Measurements from ENCODE around the gene PTPRT.

Gene PTPRT

GRCh38 chr20:42350521-42350920 is 839.2 kb downstream of the PTPRT start:
- DNase-seq = no peak

GRCh38 chr20:42346189-42347170 is 843.2 kb downstream of the PTPRT start:
- no peak for DNase-seq

GRCh38 chr20:42341654-42342053 is 848.1 kb downstream of the PTPRT start:
- DNase-seq = no peak

- no peak for DNase-seq
Observed at GRCh38 chr20:42340368-42340767, 849.3 kb downstream of the PTPRT start.

DNA sequence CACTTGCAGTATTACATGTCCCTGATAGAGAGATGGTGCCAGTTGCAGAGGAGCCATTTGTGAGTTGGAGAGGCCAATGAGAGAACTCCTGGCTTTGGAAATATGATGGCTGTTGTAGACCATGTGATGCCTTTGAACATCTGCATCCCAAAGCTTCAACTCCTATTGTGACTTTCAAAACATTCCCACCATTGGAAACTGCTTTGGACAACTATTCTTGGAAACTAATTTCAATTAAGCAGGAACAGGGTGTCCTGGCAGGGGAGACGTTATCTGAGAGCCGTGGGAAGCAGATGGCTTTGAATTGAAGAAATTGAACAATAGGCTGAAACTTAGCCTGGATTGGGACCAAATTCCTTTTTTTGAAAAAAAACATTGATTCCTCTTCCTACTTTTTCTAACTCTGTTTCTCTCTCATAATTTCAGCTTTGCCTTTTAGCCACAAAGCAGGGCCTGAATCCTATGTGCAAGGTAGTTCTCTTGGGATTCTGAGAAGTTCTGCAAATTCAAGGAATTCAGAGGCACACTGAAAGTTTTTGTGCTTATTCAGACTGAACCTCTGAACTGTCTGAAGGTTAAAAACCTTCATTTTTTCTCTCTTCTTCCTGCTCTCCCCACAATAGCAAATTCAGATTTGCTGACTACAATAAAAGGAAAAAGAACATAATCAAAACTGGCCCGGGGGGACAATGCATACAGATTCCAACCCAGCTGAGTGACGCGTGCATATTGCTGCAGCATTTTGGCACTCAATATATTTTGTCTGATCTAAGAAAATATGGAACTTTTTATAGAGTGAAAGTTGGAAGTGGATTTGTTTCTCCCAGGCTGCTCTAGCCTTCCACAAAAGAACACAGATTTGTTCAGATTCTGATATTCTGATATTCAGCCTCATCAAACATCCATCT is 851.2 kb downstream of the PTPRT start:
- no peak for DNase-seq

DNA sequence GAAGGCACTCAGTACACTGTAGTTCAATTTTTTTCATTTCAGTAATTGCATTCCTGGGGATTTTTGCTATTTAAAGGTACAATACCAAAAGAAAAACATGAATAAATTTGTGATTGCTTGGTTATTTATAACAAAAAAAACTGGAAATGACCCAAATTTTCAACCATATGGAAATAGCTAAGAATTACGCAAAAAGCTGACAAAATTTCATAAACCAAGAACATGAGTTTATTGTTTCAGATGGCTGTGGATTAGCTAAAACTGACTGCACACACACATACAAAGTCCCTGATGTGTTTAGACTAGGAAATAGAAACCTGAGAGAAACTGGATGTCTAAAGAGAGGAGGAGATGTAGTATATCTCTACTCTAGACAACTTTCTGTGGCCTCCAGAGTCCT is 853.1 kb downstream of the PTPRT start:
- DNase-seq = no peak

DNA sequence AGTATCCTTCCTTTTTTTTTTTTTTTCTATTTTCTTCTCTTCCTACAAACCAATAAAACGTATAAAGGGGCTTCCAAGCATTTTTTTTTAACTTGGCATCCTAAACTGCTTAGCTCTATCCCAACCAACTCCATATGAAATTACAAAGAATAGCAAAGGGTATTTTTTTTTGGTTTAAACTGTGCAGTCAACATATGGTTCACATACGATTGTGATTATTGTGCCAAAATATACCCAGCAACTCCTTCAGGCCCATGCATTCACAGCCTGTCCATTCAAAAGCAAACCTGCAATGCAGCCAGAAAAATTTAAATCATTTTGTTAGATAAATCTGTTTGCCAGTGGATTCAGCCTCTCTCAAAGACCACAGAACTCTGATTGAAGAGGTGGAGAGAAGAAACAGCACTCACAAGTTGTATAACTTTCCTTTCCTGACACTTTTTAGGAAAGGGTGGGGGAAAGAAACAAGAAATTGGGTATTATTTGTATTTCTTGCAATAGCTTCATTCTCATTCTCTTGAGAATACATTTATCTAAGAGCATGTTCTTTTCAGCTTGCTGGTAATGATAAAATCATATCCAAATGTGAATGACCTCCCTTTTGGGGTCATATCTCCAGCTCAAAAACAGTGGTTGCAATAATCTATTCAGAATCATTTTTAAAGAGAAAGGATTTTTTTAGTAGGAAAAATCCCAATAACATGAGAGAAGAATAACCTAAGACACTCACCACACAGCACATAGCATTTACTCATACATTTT is 870.3 kb downstream of the PTPRT start:
- DNase-seq = no peak

DNA sequence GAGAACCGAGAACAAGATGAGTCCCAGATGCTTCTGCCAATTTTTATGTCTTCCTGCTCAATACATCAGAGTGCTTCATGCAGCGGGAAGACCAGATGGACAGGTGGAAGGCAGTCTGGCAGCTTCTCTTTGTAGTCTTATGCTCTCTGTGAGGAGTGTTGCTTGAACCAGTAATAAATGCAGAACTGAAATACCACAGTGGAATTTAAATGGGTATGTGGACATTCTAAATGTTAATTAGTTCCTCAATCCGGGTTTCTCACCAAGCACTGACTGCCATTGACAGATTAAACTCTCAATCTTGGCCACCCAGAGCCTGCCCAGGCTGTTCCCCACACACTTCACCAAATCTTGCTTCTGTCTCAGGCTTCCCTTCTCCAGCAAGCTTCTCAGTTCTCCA is 876.0 kb downstream of the PTPRT start:
- no peak for DNase-seq

DNA sequence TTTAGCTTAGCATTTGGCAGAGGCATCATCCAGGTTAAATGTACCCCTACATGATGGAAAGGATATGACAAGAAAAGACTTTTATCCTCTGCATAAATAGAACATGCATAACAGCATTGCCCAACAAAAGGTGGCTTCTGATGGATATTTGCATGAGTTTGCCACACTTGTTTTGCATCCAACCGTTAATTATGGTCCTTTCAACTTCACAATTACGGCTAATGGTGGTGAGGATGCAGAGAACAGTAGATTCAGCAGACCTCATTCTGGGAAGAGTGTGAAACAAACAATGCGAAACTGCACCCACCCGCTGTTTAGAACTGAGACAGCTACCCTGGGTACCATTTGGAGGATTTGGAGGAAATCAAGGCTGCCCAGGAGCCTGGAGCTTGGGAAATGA is 880.7 kb downstream of the PTPRT start:
- no peak for DNase-seq

DNA sequence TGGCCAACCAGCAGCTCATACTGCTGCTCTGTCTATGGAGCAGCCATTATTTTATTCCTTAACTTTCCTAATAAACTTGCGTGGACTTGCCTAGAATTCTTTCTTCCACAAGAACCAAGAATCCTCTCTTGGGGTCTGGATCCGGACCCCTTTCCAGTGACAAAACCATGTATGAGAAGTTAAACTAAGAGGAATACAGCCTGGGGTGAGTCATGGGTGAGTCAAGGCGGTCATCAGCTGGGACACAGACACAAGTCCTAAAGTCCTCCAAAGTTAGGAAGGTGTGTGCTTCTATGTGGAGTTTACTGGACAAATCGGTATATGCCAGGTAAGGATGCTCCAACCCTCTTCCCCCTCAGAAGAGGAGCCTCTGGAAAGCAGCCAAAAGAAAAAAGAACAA is 881.5 kb downstream of the PTPRT start:
- DNase-seq = no peak

GRCh38 chr20:42295592-42295991 is 894.1 kb downstream of the PTPRT start:
- no peak for DNase-seq

GRCh38 chr20:42294976-42295375 is 894.7 kb downstream of the PTPRT start:
- DNase-seq = no peak

- no peak for DNase-seq
Observed at GRCh38 chr20:42281801-42282200, 907.9 kb downstream of the PTPRT start.

DNA sequence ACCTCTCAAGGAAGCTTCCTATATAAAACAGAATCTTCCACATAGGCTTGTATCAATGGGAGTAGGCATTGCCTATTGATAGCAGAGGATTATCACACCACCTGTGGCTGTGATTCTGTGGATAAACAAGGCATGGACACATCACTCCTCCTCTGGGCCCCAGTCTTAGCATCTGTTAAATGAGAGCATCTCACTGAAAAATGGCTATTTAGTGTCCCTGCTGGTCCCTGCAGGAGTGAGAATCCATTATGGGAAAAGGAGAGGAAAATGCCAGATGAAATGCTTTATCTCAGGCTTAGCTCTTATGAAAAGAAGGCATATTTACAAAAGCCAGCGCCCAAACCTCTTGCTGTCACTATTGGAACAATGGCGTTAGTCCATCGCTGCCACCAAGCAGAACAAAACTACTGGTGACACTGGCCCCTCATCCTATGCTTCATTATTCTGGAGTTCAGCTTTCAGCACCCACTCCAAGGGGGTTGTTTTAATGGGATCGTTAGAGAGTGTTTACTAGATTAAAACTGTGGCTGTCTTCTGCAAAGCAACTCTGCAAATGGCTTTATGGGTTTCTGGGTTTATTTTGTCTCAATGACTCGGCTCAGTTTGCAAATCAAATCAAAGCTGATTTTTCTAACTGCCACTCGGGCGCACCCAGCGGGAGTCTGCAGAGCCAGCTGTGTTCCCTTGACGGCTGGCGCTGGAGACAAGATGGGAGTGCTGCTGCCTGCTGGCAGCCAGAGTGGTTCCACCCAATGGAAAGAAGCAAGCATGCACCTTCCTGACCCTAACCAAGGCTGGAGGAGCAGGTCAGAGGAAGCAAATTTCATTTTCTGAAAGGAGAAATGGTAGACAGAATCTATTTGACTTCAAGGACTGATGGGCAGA is 912.7 kb downstream of the PTPRT start:
- DNase-seq = no peak

DNA sequence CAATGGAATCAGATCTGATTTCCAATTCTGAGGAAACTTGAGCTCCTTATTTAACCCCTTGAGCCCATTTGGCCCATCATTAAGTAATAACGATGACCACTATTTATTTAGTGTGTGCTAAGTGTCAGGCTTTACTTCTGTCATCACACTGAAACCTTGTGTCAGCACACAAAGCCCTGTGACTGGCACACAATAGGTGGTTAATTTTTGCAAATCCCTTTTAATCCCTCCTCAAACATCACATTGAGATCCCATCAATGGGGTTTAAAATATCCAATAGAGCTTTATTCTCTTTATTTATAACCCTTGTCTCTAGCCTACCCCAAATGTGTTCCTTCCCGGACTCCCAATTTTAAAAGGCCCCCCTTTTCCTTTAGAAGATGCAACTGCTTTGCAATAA is 914.7 kb downstream of the PTPRT start:
- DNase-seq = no peak

DNA sequence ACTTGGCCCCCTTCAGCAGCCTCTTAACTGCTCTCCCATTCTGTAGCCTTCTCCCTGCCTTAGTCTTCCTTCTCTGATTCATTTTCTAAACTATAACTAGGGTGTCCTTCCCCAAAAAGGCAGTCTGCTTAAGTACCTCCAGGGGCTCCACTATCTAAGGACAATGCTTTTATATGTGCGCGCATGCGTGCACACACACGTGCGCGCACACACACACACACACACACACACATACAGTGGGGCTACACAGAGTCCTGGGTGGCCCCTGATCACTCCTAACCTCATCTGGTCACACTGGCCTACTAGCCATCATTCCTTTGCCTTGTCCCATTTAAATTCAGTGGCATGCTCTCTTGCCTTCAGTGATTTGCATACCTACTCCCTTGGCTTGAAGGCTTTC is 917.2 kb downstream of the PTPRT start:
- DNase-seq = no peak

DNA sequence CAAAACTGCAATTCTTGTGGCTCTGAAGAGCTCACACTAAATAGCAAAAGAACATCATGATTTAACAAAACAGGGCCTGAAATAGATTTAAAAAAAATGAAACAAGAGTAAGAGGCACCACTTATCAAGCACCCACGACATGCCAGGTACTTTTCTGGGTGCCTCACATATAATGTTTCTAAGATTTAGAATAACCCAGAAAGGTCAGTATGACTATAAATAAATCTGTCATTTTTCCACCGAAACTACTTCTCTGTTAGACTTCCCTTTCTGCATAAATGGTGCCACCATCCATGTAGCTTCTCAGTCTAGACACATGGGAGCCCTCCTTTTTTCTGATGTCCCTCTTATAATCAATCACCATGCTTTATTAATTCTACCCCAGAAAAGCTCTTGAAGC is 919.2 kb downstream of the PTPRT start:
- no peak for DNase-seq

DNA sequence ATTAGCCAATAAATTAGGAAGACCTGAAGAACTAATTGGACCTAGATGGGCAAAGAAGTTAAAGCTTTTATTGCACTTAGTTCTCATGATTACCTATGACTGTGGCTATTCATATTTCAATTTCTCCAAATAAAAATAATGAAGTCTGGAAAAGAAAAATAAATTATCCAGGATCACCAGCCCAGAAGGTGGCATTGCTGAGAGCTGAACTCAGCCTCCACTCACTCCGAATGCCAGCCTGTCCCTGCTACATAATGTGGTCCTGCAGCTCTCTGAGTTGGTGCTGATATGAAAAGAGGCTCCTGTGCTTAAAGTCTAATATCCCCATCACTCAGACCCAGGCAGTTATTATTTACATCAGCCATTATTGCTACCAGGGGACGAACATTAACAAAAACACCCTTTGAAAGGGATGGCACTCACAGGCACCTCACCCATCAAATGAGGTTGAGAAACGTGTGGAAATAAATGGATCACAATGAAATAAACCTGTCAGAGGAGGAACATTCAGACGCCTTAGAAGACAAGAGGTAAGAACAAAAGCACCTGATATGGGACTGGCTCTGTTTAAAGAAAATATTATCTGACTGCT is 921.8 kb downstream of the PTPRT start:
- DNase-seq = no peak

DNA sequence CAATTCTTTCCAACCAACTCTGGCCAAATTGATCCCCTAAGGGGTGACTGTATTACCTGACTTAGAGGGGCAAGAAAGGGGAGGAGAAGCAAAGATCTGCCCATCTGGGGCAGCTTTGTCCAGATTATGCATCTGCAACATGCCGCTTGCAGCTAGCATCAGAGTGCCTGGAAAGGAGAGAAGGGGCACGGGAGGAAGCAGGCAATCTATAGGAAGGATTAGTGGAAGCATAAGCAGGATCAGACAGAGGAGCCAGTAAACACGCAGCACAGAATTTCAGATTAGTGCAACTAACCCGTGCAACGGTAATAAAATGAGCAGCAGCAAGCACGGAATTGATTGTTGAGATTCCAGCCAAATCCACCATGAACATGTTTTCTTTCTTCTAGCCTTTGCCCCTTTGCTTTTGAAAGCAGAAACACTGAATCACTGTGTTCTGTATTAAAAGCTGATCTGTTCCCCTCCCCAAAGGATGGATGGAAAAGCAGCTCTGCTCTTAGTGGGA is 927.9 kb downstream of the PTPRT start:
- no peak for DNase-seq

DNA sequence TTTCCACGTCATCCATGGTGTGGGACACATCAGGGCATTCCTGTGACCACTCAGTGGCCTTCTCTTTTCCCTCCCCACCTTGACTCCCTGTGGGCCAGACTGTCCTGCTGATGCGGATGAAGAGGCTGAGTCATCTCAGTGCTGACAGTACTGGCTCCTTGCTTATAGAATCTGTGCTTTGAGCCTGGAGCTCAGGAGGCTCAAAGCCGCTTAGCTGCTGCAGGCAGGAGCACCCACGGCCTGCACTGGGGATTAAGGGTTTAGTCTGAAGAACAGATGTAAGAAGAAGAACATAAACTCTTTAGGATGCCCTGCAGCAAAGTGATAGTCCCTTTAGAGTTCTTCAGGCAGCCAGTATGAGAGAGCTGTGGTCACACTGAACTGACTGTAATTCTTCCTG is 929.5 kb downstream of the PTPRT start:
- no peak for DNase-seq

DNA sequence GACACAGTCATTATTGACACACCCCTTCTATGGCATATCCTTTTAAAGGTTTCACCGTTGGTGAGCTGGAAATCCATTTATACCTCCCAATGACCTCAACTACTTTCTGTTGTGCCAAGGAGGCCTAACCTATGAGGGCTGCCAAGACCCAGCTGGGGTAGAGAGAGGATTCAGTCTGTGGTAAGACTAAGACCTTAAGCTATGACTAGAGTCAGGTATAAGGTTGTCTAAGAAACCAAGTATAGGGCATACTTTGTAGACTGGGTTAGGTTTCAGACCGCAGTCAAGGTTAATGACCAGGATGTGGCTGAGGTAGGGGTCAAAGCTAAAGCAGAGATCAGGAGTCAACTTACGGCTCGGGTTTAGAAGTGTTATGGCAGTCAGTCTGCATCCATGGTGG is 930.3 kb downstream of the PTPRT start:
- DNase-seq = no peak
